Choroid plexus epithelial cell (primary cell): ENCODE results near the gene HNRNPF.

Experiments
- DNase-seq: peaks from one replicate; pipeline ENCODE4 v3.0.0-alpha.2; 2010; ENCODE audit warnings: low read depth
- H3K4me3 ChIP-seq: 2 replicates; pipeline ENCODE4 v1.5.1; 2011; ENCODE audit warnings: low read depth, mild to moderate bottlenecking, control low read depth, low read length, moderate library complexity
- CTCF ChIP-seq: conservative IDR thresholded peaks from 2 replicates; pipeline ENCODE4 v1.5.1; 2011; ENCODE audit warnings: low read depth, mild to moderate bottlenecking, control low read depth, inconsistent platforms, low read length, moderate library complexity

Gene HNRNPF

DNA sequence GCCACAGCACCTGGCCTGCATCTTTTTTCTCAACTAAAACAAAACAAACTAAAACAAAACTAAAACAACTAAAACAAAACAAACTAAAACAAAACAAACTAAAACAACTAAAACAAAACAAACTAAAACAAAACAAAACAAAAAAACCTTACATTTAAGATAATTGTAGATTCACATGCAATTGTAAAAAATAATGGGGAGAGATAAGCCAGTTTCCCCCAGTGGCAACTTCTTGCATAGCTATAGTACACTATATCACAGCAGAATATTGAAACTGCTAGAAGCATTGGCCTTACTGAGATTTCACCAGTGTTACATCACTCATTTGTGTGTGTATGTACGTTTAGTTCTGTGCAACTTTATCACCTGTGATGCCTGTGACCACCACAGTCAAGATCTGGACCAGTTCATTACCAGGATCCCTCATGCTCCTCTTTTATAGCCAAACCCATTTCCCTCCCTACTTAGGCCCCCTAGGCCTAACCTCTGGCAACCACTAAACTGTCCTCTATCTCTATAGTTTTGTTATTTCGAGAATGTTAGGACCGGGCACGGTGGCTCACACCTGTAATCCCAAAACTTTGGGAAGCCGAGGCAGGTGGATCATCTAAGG is 28.3 kb downstream of the HNRNPF start:
- no peak overlapping the region for H3K4me3 ChIP-seq
- DNase-seq = peak; percentile 66
- TF ChIP-seq CTCF = no peak

GRCh38 chr10:43377424-43377883 is 31.5 kb downstream of the HNRNPF start:
- DNase-seq = no peak
- no peak overlapping the region for H3K4me3 ChIP-seq
- TF ChIP-seq CTCF = peak; percentile 14

- no peak for DNase-seq
- TF ChIP-seq CTCF = no peak
- H3K4me3 ChIP-seq = no peak overlapping the region
Measured at GRCh38 chr10:43376828-43377423, 32.1 kb downstream of the HNRNPF start.

DNA sequence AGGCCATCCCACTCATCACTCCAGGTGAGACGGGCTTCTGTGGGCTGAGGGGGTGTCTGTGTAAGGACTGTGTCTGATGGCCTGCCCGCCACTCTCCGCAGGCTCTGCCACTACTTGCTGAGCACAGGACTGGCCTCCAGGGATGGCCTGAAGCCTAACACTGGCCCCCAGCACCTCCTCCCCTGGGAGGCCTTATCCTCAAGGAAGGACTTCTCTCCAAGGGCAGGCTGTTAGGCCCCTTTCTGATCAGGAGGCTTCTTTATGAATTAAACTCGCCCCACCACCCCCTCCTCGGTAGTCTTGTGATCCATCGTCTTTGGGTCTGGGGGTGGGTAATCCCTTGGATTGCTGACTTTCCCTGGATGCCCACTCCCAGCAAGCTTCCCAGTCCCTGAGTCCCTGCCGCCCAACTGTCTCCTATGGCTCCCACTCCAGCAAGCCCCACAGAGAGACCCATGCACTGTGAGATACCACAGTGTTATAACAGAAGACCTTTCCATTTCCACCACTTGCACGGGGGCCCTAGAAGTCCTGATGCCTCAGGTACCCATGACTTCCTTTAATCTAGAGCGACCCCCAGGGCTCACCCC is 32.8 kb downstream of the HNRNPF start:
- no peak overlapping the region for H3K4me3 ChIP-seq
- TF ChIP-seq CTCF = no peak
- DNase-seq = no peak

DNA sequence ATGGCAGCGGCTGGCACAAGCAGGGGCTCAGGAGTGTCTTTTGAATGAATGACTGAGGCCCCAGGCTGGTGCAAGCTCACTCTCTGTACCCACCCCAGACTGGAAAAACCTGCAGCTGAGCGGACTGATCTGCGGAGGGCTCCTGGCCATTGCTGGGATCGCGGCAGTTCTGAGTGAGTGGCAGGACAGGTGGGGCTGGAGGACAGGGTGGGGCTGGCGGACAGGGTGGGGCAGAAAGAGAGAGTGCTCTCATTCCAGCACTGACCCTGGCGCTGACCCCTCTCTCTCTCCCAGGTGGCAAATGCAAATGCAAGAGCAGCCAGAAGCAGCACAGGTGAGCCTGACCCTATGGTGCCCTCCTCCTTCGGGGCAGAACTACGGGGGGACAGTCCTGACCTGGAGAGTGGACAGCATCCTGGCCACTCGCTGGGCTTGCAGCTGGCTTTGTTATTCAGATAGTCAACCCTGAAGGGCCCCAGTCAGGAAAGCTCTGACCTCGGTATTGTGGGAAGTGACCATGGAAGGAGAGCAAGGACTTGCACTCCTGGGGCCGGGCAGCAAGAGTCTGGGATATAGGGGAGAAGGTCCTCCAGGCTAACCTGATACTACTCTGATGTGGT is 33.5 kb downstream of the HNRNPF start:
- H3K4me3 ChIP-seq = no peak overlapping the region
- no peak for DNase-seq
- TF ChIP-seq CTCF = no peak

DNA sequence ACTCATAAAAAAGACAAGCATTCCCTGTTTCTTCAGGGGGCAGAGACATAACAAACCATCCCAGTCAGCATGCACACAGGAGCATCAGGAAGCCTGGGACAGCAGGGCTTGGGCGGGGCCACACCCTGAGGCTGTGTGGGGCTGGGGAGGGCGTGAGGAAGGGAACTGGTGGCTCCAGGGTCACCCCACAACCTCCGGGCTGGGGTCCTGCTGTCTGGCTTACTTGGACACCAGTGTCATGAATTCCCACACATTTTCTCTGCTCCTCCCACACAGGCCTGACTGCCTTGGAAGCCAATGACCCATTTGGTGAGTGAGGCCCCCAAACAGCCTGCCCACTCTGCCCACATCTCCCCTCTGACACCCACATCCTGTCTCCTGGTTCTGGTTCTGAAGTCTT is 34.8 kb downstream of the HNRNPF start:
- no peak overlapping the region for H3K4me3 ChIP-seq

More for the DNA sequence above, 34.8 kb downstream of the HNRNPF start:
- no peak for DNase-seq
- no peak for TF ChIP-seq CTCF
